ENCODE results near the gene DZIP3.

DZIP3 gene

DNA sequence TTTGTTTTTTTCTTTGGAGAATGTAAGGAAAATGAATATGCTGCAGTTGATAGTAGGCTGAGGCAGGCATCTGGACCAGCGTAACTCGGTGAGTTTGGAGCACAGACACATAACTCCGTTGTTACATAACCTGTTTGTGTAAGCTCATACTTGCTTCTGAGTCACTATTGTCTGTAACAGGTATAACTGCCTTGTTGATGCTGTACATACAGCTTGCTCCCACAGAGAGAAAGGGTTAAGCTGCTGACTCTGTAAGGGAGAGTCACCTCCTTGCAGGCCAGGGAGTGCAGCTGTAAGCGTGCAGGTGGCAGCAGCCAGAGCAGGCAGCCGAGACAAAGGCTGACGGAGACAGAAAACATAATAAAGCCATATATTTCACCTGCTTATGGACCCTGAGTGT, 147.3 kb downstream of the DZIP3 start:
- DNase-seq (ENCODE audit: low read depth): no peak
- H3K4me3 ChIP-seq (ENCODE audit: low read depth, low read length): no peak overlapping the region
- TF ChIP-seq, protein P1, sequence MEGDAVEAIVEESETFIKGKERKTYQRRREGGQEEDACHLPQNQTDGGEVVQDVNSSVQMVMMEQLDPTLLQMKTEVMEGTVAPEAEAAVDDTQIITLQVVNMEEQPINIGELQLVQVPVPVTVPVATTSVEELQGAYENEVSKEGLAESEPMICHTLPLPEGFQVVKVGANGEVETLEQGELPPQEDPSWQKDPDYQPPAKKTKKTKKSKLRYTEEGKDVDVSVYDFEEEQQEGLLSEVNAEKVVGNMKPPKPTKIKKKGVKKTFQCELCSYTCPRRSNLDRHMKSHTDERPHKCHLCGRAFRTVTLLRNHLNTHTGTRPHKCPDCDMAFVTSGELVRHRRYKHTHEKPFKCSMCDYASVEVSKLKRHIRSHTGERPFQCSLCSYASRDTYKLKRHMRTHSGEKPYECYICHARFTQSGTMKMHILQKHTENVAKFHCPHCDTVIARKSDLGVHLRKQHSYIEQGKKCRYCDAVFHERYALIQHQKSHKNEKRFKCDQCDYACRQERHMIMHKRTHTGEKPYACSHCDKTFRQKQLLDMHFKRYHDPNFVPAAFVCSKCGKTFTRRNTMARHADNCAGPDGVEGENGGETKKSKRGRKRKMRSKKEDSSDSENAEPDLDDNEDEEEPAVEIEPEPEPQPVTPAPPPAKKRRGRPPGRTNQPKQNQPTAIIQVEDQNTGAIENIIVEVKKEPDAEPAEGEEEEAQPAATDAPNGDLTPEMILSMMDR (IDR thresholded peaks at IDR 0.05; ENCODE audit: low read depth, low read length): no peak
- TF ChIP-seq, protein P2, sequence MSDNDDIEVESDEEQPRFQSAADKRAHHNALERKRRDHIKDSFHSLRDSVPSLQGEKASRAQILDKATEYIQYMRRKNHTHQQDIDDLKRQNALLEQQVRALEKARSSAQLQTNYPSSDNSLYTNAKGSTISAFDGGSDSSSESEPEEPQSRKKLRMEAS (IDR thresholded peaks at IDR 0.05; ENCODE audit: low read depth, low read length): no peak
- TF ChIP-seq MYC (IDR thresholded peaks at IDR 0.05; ENCODE audit: low read depth, low read length) (no peak), POLR2A (IDR thresholded peaks at IDR 0.05; ENCODE audit: extremely low read depth, insufficient read length) (no peak)

DNA sequence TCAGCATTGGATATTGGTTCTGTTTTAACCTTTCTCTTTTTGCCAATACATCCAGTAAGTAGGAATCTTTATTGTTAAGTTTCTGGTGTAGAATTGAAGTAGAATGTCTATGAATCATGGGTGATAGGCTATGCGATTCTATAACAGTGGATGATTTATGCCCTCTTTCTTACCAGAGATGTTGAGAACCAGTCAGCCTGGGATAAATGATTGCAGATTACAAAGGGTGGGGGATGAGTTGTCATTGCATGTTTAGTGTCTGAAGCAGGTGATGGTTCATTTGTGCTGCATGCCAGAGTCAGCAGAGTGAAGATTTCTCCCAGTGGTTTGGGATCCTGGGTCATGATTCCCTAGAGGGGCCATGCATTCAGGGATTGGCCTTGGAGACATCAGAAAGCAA, 153.4 kb downstream of the DZIP3 start:
- no peak overlapping the region for H3K4me3 ChIP-seq (ENCODE audit: low read depth, low read length)
- TF ChIP-seq, protein P2 (IDR thresholded peaks at IDR 0.05; ENCODE audit: low read depth, low read length): no peak
- TF ChIP-seq, protein P1 (IDR thresholded peaks at IDR 0.05; ENCODE audit: low read depth, low read length): no peak
- TF ChIP-seq POLR2A (IDR thresholded peaks at IDR 0.05; ENCODE audit: extremely low read depth, insufficient read length) (no peak), MYC (IDR thresholded peaks at IDR 0.05; ENCODE audit: low read depth, low read length) (no peak)
- no peak for DNase-seq (ENCODE audit: low read depth)
